DND-41 (cell line): Measurements from ENCODE around the gene RPN2.

ENCODE experiments used
- ATAC-seq: fragments of 200-7000 bp; cut with Tn5 transposase; 3 replicates; pipeline ENCODE4 v1.9.1; 2021; ENCODE audit warnings: low read depth; ENCODE audit not compliant: insufficient read depth
- DNase-seq: peaks from one replicate; pipeline ENCODE4 v3.0.0-alpha.2; 2020
- H2AFZ ChIP-seq: 2 replicates; pipeline ENCODE4 v1.6.0; 2012; ENCODE audit warnings: low read depth, low read length
- H3K27ac ChIP-seq: 2 replicates; pipeline ENCODE4 v1.5.1; 2012; ENCODE audit warnings: low read length, inconsistent platforms
- H3K27me3 ChIP-seq: fragments of 200-600 bp; sonication (generic); 2 replicates; pipeline ENCODE4 v1.6.0; 2012; ENCODE audit warnings: low read length, mild to moderate bottlenecking, inconsistent platforms; ENCODE audit not compliant: insufficient read depth, poor library complexity
- H3K36me3 ChIP-seq: 2 replicates; pipeline ENCODE4 v1.5.1; 2012; ENCODE audit warnings: low read length, inconsistent platforms; ENCODE audit not compliant: insufficient read depth
- H3K4me1 ChIP-seq: 2 replicates; pipeline ENCODE4 v1.5.1; 2012; ENCODE audit warnings: mild to moderate bottlenecking, low read length; ENCODE audit not compliant: insufficient read depth
- H3K4me2 ChIP-seq: 2 replicates; pipeline ENCODE4 v1.6.0; 2012; ENCODE audit warnings: mild to moderate bottlenecking, moderate library complexity, low read length, inconsistent platforms; ENCODE audit not compliant: insufficient read depth
- H3K4me3 ChIP-seq, 2 experiments: fragments of 200-600 bp in 1 of 2; shearing (Covaris generic) in 1 of 2; 2 replicates each; pipeline ENCODE4 v1.5.1; 2012 to 2016; ENCODE audit warnings: inconsistent platforms in 2 of 2, low read length in 2 of 2, mild to moderate bottlenecking in 2 of 2, low read depth in 1 of 2, moderate library complexity in 1 of 2
- H3K79me2 ChIP-seq: 2 replicates; pipeline ENCODE4 v1.6.0; 2012; ENCODE audit warnings: low read length, inconsistent platforms; ENCODE audit not compliant: insufficient read depth
- H3K9ac ChIP-seq: 2 replicates; pipeline ENCODE4 v1.6.0; 2012; ENCODE audit warnings: low read depth, mild to moderate bottlenecking, inconsistent platforms, low read length, moderate library complexity
- H3K9me3 ChIP-seq: 2 replicates; pipeline ENCODE4 v1.5.1; 2012; ENCODE audit warnings: low read length, moderate library complexity, mild to moderate bottlenecking, inconsistent platforms; ENCODE audit not compliant: insufficient read depth, severe bottlenecking
- H4K20me1 ChIP-seq: 2 replicates; pipeline ENCODE4 v1.6.0; 2012; ENCODE audit warnings: low read length; ENCODE audit not compliant: insufficient read depth
- CTCF ChIP-seq: IDR thresholded peaks from 2 replicates; pipeline ENCODE4 v1.5.1; 2012; ENCODE audit warnings: borderline replicate concordance, low read length, moderate library complexity, mild to moderate bottlenecking; ENCODE audit not compliant: poor library complexity, severe bottlenecking; ENCODE audit errors: extremely low read depth
- EZH2 ChIP-seq: IDR thresholded peaks from 3 replicates; pipeline ENCODE4 v1.6.1; 2012; ENCODE audit warnings: borderline replicate concordance, low read depth, mild to moderate bottlenecking, moderate library complexity, low read length, inconsistent platforms; ENCODE audit not compliant: severe bottlenecking

Gene RPN2

GRCh38 chr20:37271421-37271768 is 92.3 kb downstream of the RPN2 start:
- no peak overlapping the region for H3K4me2 ChIP-seq
- H3K36me3 ChIP-seq, result no peaks in the 10 kb centered on the region
- ATAC-seq, result no peak
- no peak overlapping the region for H2AFZ ChIP-seq
- H3K79me2 ChIP-seq, result no peaks in the 10 kb centered on the region
- no peaks in the 10 kb centered on the region for H3K27me3 ChIP-seq
- H3K27ac ChIP-seq, result no peak overlapping the region
- H3K9ac ChIP-seq, result no peak overlapping the region
- no peak overlapping the region for H3K4me3 ChIP-seq
- DNase-seq, result no peak
- H3K4me1 ChIP-seq, result no peaks in the 10 kb centered on the region
- H3K9me3 ChIP-seq, result no peaks in the 10 kb centered on the region
- no peaks in the 10 kb centered on the region for H4K20me1 ChIP-seq
- no peak for TF ChIP-seq CTCF

GRCh38 chr20:37273988-37274387 is 94.9 kb downstream of the RPN2 start:
- H3K36me3 ChIP-seq, result no peaks in the 10 kb centered on the region
- TF ChIP-seq EZH2 (no peak), CTCF (no peak)
- no peaks in the 10 kb centered on the region for H3K27me3 ChIP-seq
- H3K79me2 ChIP-seq, result no peaks in the 10 kb centered on the region
- H3K4me3 ChIP-seq, result no peak overlapping the region
- H3K4me1 ChIP-seq, result no peaks in the 10 kb centered on the region
- ATAC-seq (no peak), DNase-seq (no peak)
- H4K20me1 ChIP-seq, result no peaks in the 10 kb centered on the region
- no peaks in the 10 kb centered on the region for H3K9me3 ChIP-seq
- no peak overlapping the region for H3K4me2 ChIP-seq
- H3K27ac ChIP-seq, result no peak overlapping the region
- H2AFZ ChIP-seq, result no peak overlapping the region
- H3K9ac ChIP-seq, result no peak overlapping the region

- no peaks in the 10 kb centered on the region for H3K36me3 ChIP-seq
- H3K9ac ChIP-seq, result no peak overlapping the region
- TF ChIP-seq CTCF (no peak), EZH2 (no peak)
- H4K20me1 ChIP-seq, result no peaks in the 10 kb centered on the region
- DNase-seq, result no peak
- H2AFZ ChIP-seq, result no peak overlapping the region
- H3K9me3 ChIP-seq, result no peaks in the 10 kb centered on the region
- no peaks in the 10 kb centered on the region for H3K79me2 ChIP-seq
- ATAC-seq, result no peak
- no peak overlapping the region for H3K4me2 ChIP-seq
- no peak overlapping the region for H3K27ac ChIP-seq
- no peaks in the 10 kb centered on the region for H3K4me1 ChIP-seq
- H3K27me3 ChIP-seq, result no peaks in the 10 kb centered on the region
- no peak overlapping the region for H3K4me3 ChIP-seq
Measured at GRCh38 chr20:37274851-37275524, 95.9 kb downstream of the RPN2 start.
